NCI-H146 treated with DMSO at 0.1 percent for 48 hours (cell line): ENCODE results near the gene GIT1.

ENCODE experiments used
- DNase-seq: peaks from one replicate; lab custom pipeline; 2025; ENCODE audit not compliant: unreplicated experiment; lab: John Stamatoyannopoulos, UW

GIT1 gene

GRCh38 chr17:29616300-29617048 lies 27.0 kb upstream of the GIT1 start:
- DNase-seq = no peak

GRCh38 chr17:29615492-29616299 lies 26.2 kb upstream of the GIT1 start:
- DNase-seq = no peak

- no peak for DNase-seq
Measured at GRCh38 chr17:29615048-29615385, 25.6 kb upstream of the GIT1 start.

GRCh38 chr17:29614349-29615047 lies 25.1 kb upstream of the GIT1 start:
- DNase-seq = no peak

- DNase-seq = no peak
Measured at GRCh38 chr17:29613856-29614255, 24.4 kb upstream of the GIT1 start.

GRCh38 chr17:29613352-29613837 lies 23.9 kb upstream of the GIT1 start:
- DNase-seq = no peak

GRCh38 chr17:29612404-29613280 lies 23.2 kb upstream of the GIT1 start:
- DNase-seq = no peak

- no peak for DNase-seq
Measured at GRCh38 chr17:29612094-29612403, 22.6 kb upstream of the GIT1 start.

- DNase-seq = no peak
Measured at GRCh38 chr17:29611351-29612093, 22.1 kb upstream of the GIT1 start.

- DNase-seq = no peak
Measured at GRCh38 chr17:29610395-29610794, 20.9 kb upstream of the GIT1 start.

GRCh38 chr17:29608986-29609385 lies 19.5 kb upstream of the GIT1 start:
- DNase-seq = no peak

GRCh38 chr17:29607557-29608195 lies 18.2 kb upstream of the GIT1 start:
- no peak for DNase-seq

- DNase-seq = no peak
Measured at GRCh38 chr17:29603109-29603674, 13.7 kb upstream of the GIT1 start.

- DNase-seq = no peak
Measured at GRCh38 chr17:29597361-29598172, 8.1 kb upstream of the GIT1 start.

- no peak for DNase-seq
Measured at GRCh38 chr17:29596811-29597210, 7.4 kb upstream of the GIT1 start.

- no peak for DNase-seq
Measured at GRCh38 chr17:29595943-29596774, 6.7 kb upstream of the GIT1 start.

GRCh38 chr17:29595107-29595942 lies 5.9 kb upstream of the GIT1 start:
- DNase-seq = no peak
